Bronchial epithelial cell (primary cell): ENCODE measurements around the gene GNB3. TPM values are rescaled to one million over a fixed set of nuclear protein-coding genes. Genes with fewer than 3 reads are reported as not detected.
"Not testable (repeated sequence)": the region's sequence is repeated elsewhere in the genome, so short reads cannot be mapped to it uniquely, and the experiment has no call there.

Source experiments
- DNase-seq: peaks from one replicate; pipeline ENCODE4 v3.0.0-alpha.2; 2010; ENCODE audit warnings: low read depth
- FAIRE-seq: peaks from 2 replicates; lab custom pipeline; 2011; peaks lifted over from hg19 to GRCh38; lab: Jason Lieb, UNC
- H3K27me3 ChIP-seq: 2 replicates; pipeline ENCODE4 v1.5.1; 2011; ENCODE audit warnings: low read length; ENCODE audit not compliant: control insufficient read depth, insufficient read depth
- H3K36me3 ChIP-seq: 2 replicates; pipeline ENCODE4 v1.5.1; 2011; ENCODE audit warnings: low read length; ENCODE audit not compliant: control insufficient read depth, insufficient read depth
- H3K4me3 ChIP-seq: 2 replicates; pipeline ENCODE4 v1.5.1; 2011; ENCODE audit warnings: mild to moderate bottlenecking, low read depth, low read length, control low read depth
- total RNA-seq: library from RNA; depleted of rRNA; stranded (reverse); fragments of >200 nt; gene quantifications from 2 replicates; pipeline ENCODE4 v1.2.1, GENCODE V29; 2014
- TF ChIP-seq, protein P1 (sequence below): IDR thresholded peaks from 2 replicates; pipeline ENCODE4 v1.5.1; 2011; ENCODE audit warnings: mild to moderate bottlenecking, moderate library complexity, low read length, control low read depth, inconsistent platforms; ENCODE audit not compliant: insufficient read depth, severe bottlenecking

Gene GNB3
- total RNA-seq, 1 donor from 2014 or later: 0.53 TPM

DNA sequence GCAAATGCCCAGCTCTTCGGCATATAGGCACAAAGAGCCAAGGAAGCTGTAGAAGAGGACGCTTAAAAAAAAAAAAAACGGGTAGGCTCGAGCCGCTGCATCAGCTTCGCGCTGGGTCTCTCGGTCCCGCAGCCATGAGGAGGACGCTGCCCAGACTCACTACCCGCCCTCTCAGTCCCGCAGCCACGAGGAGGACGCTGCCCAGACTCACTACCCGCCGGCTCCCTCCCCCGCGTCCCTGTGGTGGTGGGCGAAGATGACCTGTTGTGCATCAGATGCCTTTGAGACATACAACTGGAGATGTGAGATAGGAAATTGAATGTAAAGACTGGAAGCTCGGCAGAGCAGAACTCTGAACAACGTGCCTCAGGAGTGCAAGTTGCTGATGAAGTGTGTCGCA lies 43.8 kb downstream of the GNB3 start:
- Histone ChIP-seq H3K27me3 (no peaks in the 10 kb centered on the region), H3K4me3 (no peak overlapping the region), H3K36me3 (no peaks in the 10 kb centered on the region)
- FAIRE-seq (no peak), DNase-seq (no peak)
- TF ChIP-seq, protein P1, sequence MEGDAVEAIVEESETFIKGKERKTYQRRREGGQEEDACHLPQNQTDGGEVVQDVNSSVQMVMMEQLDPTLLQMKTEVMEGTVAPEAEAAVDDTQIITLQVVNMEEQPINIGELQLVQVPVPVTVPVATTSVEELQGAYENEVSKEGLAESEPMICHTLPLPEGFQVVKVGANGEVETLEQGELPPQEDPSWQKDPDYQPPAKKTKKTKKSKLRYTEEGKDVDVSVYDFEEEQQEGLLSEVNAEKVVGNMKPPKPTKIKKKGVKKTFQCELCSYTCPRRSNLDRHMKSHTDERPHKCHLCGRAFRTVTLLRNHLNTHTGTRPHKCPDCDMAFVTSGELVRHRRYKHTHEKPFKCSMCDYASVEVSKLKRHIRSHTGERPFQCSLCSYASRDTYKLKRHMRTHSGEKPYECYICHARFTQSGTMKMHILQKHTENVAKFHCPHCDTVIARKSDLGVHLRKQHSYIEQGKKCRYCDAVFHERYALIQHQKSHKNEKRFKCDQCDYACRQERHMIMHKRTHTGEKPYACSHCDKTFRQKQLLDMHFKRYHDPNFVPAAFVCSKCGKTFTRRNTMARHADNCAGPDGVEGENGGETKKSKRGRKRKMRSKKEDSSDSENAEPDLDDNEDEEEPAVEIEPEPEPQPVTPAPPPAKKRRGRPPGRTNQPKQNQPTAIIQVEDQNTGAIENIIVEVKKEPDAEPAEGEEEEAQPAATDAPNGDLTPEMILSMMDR: no peak

DNA sequence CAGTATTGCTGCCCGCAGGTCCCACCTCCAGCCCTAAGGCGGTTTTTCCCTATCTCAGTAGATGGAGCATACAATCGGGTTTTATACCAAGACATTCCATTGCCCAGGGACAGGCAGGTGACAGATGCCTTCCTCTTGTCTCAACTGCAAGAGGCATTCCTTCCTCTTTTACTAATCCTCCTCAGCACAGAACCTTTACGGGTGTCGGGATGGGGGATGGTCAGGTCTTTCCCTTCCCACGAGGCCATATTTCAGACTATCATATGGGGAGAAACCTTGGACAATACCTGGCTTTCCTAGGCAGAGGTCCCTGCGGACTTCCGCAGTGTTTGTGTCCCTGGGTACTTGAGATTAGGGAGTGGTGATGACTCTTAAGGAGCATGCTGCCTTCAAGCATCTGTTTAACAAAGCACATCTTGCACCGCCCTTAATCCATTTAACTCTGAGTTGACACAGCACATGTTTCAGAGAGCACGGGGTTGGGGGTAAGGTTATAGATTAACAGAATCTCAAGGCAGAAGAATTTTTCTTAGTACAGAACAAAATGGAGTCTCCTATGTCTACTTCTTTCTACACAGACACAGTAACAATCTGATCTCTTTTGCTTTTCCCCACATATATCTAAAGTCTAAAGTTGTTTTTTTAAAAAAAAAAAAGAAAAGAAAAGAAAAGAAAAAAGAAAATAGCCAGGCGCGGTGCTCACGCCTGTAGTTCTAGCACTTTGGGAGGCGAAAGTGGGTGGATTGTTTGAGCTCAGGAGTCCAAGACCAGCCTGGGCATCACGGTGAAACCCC lies 45.7 kb downstream of the GNB3 start:
- not testable (repeated sequence) for H3K27me3 ChIP-seq, FAIRE-seq, H3K36me3 ChIP-seq, H3K4me3 ChIP-seq, DNase-seq

DNA sequence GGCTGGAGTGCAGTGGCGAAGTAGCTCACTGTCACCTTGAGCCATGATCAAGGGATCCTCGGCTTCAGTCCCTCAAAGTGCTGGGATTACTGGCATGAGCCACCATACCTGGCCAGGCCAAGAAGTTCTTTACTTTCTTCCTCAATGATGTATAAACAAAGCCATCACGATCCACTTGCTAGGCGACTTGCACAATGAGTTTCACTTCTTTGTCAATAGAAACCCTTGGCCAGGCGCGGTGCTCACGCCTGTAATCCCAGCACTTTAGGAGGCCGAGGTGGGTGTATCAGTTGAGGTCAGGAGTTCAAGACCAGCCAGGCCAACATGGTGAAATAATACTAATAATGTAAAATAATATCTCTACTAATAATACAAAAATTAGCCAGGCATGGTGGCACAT lies 46.7 kb downstream of the GNB3 start:
- TF ChIP-seq, protein P1: no peak
- no peak overlapping the region for H3K4me3 ChIP-seq
- H3K27me3 ChIP-seq: no peaks in the 10 kb centered on the region
- DNase-seq (no peak), FAIRE-seq (no peak)
- no peaks in the 10 kb centered on the region for H3K36me3 ChIP-seq

DNA sequence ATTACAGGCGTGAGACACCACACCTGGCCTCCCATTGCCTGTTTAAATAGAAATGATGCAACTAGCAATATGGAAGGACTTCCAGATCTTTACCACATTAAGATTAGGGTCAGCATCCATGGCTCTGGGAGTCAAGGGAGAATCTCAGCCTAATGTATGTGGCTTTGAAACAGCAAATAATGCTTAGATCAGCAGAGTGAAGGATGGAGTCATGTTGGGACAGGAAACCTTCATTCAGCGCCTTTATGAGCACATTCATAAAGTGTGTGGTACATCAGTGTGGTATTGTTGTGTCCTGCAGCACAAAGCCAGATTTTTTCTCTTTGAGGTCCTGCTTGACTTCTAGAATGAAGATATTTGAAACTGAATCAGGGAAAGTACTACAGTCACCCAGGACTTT lies 47.6 kb downstream of the GNB3 start:
- H3K4me3 ChIP-seq: no peak overlapping the region
- TF ChIP-seq, protein P1: no peak
- no peaks in the 10 kb centered on the region for H3K36me3 ChIP-seq
- H3K27me3 ChIP-seq: no peaks in the 10 kb centered on the region
- DNase-seq (peak; percentile 52), FAIRE-seq (no peak)

DNA sequence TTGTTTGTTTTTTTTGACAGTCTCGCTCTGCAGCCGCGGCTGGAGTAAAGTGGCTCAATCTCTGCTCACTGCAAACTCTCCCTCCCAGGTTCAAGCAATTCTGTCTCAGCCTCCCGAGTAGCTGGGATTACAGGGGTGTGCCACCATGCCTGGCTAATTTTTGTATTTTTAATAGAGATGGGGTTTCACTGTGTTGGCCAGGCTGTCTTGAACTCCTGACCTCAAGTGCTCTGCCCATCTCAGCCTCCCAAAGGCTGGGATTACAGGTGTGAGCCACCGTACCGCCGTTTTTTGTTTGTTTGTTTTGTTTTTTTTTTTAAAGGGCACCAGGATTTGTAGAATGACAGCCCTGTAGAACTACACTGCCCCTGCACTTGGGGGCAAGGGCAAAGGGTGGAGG lies 48.1 kb downstream of the GNB3 start:
- not testable (repeated sequence) for FAIRE-seq, DNase-seq, H3K4me3 ChIP-seq, H3K27me3 ChIP-seq, H3K36me3 ChIP-seq

DNA sequence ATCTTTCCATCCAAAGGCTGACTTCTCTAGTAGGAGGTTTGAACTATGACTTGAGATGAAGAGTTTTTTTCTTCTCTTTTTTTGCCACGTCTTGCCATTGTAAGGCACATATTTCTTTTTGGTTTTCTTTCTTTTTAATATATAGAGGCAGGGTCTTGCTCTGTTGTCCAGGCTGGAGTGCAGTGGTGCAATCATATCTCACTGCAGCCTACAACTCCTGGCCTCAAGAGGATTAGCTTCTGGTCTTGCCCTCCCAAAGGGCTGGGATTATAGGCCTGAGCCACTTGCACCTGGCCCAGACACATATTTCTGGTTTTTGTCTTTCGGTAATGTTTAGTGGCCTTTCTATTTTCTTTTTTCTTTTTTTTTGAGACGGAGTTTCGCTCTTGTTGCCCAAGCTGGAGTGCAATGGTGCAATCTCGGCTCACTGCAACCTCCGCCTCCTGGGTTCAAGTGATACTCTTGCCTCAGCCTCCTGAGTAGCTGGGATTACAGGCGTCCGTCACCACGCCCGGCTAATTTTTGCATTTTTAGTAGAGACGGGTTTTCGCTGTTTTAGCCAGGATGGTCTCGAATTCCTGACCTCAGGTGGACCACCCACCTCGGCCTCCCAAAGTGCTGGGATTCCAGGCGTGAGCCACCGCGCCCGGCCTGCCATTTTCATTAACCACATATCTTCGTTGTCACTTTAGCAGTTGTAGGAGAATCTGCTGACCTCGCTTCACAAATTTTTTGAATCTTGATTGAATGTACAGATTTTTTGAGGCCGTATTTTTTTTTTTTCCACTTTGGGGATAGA lies 49.2 kb downstream of the GNB3 start:
- not testable (repeated sequence) for DNase-seq, H3K27me3 ChIP-seq, H3K36me3 ChIP-seq, H3K4me3 ChIP-seq, FAIRE-seq

DNA sequence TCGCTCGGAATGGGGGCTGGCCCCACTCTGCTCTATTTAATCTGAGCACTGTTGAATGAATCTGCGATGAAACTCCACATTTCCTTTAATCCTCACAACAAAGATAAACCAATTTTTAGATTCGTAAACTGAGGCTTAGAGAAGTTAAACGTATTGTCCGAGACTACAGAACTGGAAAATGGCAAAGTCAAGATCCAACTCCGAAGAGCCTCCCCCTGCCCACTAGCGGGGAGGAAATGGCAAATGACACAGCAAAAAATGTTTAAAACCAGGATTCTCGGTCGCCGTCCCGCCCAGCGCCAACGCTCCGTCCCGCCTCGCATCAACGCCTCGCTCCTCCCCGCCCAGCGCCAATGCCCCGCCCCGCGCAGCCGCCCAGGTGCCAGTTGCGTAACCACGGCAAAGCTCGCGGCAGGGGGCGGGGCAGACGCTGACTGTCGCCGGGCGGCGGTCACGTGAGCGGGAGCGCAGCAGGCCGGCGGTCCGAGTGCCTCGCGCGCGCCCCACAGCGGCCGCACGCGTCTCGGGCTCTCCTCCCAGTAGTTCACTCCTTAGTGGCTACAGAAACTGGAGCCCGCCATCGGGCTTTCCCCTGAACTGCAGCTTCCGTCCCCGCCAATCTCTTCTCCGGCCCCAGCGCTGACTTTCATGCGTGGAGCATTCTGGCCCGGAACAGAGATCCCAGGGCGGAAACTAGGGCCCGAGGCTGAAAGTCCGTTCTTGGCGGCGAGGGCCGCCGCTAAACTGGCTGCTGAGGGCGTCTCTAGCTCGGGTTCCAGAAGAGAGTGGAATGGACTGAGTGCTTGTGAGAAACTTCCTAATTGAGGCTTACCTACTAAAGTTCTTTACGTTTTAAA lies 50.3 kb downstream of the GNB3 start:
- FAIRE-seq (no peak), DNase-seq (peak; percentile 79)
- peak overlapping the region; percentile 47 for H3K4me3 ChIP-seq
- H3K27me3 ChIP-seq: no peaks in the 10 kb centered on the region
- H3K36me3 ChIP-seq: no peaks in the 10 kb centered on the region
- TF ChIP-seq, protein P1: peak; percentile 75
